DOHH2 (cell line): ENCODE measurements around the gene MYB.

Experiments used
- H3F3A ChIP-seq: fragments of 200-600 bp; sonication (generic), shearing (Covaris generic); 2 replicates; pipeline ENCODE4 v1.6.0; 2016; ENCODE audit warnings: antibody characterized with exemption, mild to moderate bottlenecking; ENCODE audit not compliant: control insufficient read depth, insufficient read depth
- H3K27ac ChIP-seq: fragments of 200-600 bp; sonication (generic); 2 replicates; pipeline ENCODE4 v1.5.1; 2014; ENCODE audit warnings: low read depth, mild to moderate bottlenecking, low read length, moderate library complexity
- H3K27me3 ChIP-seq: fragments of 200-600 bp; sonication (generic); 2 replicates; pipeline ENCODE4 v1.6.1; 2014; ENCODE audit warnings: mild to moderate bottlenecking, low read length, mixed read lengths; ENCODE audit not compliant: control insufficient read depth
- H3K36me3 ChIP-seq: fragments of 200-600 bp; sonication (generic); 2 replicates; pipeline ENCODE4 v1.6.1; 2014; ENCODE audit warnings: mild to moderate bottlenecking, low read length, moderate library complexity, mixed read lengths; ENCODE audit not compliant: control insufficient read depth
- H3K4me1 ChIP-seq: fragments of 200-600 bp; sonication (generic); 2 replicates; pipeline ENCODE4 v1.6.1; 2014; ENCODE audit warnings: mild to moderate bottlenecking, low read length, mixed read lengths; ENCODE audit not compliant: control insufficient read depth
- H3K4me2 ChIP-seq: fragments of 200-600 bp; sonication (generic); 2 replicates; pipeline ENCODE4 v1.6.0; 2014; ENCODE audit warnings: mild to moderate bottlenecking, low read length, moderate library complexity
- H3K4me3 ChIP-seq: fragments of 200-600 bp; sonication (generic); 2 replicates; pipeline ENCODE4 v1.5.1; 2014; ENCODE audit warnings: mild to moderate bottlenecking, low read length, mixed read lengths
- H3K79me2 ChIP-seq: fragments of 200-600 bp; sonication (generic); 2 replicates; pipeline ENCODE4 v1.6.1; 2014; ENCODE audit warnings: mild to moderate bottlenecking, low read length, mixed read lengths; ENCODE audit not compliant: control insufficient read depth
- H3K9me2 ChIP-seq: fragments of 200-600 bp; sonication (generic); replicated peaks from 2 replicates; pipeline ENCODE4 v1.6.1; 2014; ENCODE audit warnings: mild to moderate bottlenecking, low read length, mixed read lengths; ENCODE audit not compliant: control insufficient read depth
- H3K9me3 ChIP-seq: fragments of 200-600 bp; sonication (generic); 2 replicates; pipeline ENCODE4 v1.6.1; 2014; ENCODE audit warnings: antibody characterized with exemption, low read length, mixed read lengths; ENCODE audit not compliant: control insufficient read depth, insufficient read depth
- H4K20me1 ChIP-seq: fragments of 200-600 bp; sonication (generic); 2 replicates; pipeline ENCODE4 v1.6.0; 2014; ENCODE audit warnings: low read depth, mild to moderate bottlenecking, antibody characterized with exemption, low read length, moderate library complexity; ENCODE audit not compliant: control insufficient read depth, insufficient read depth
- CTCF ChIP-seq: fragments of 200-600 bp; sonication (generic); IDR thresholded peaks from one replicate; pipeline ENCODE4 v1.5.1; 2014; ENCODE audit warnings: antibody characterized with exemption, mild to moderate bottlenecking, low read depth, low read length; ENCODE audit not compliant: poor library complexity, severe bottlenecking
- EZH2phosphoT487 ChIP-seq: fragments of 200-600 bp; sonication (generic); IDR thresholded peaks from 2 replicates; pipeline ENCODE4 v1.6.1; 2017; ENCODE audit warnings: borderline replicate concordance, mild to moderate bottlenecking, antibody characterized with exemption, low read length, moderate library complexity, mixed read lengths

The MYB gene

GRCh38 chr6:135176058-135176457, 5.0 kb upstream of the MYB start:
- H4K20me1 ChIP-seq, result no peaks in the 10 kb centered on the region
- no peak for TF ChIP-seq EZH2phosphoT487
- no peak for TF ChIP-seq CTCF
- H3K79me2 ChIP-seq, result no peaks in the 10 kb centered on the region
- H3K36me3 ChIP-seq, result no peaks in the 10 kb centered on the region; the same call in 1 of the 2 replicates
- H3F3A ChIP-seq, result peaks cover 31% of the 10 kb centered on the region
- no peaks in the 10 kb centered on the region for H3K9me3 ChIP-seq
- peak overlapping the region; percentile 42; the same call in 1 of the 2 replicates for H3K4me3 ChIP-seq
- H3K9me2 ChIP-seq, result no peaks in the 10 kb centered on the region
- H3K27ac ChIP-seq, result peak overlapping the region; percentile 64
- peaks cover 47% of the 10 kb centered on the region for H3K4me1 ChIP-seq
- no peaks in the 10 kb centered on the region for H3K27me3 ChIP-seq
- H3K4me2 ChIP-seq, result peak overlapping the region; percentile 82

DNA sequence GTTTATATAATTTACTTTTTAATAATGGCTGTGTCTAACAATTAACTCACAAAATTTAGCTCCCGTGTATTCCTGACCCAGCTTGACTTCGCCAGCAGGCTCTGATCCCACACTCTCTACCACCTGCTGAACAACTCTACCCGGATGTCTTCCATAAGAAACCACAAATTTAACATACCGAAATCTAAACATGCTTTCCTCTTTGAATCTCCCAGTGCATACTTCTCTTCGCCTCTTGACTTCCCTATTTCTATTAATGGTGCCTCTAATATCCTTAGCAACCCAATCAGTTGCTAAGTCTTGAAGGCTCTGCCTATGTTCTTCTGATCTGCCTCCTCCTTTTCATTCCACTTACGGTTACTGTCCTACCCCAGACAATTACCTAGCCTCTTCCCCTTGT, 4.6 kb upstream of the MYB start:
- Histone ChIP-seq H3K27ac (peak overlapping the region; percentile 64), H3K27me3 (no peaks in the 10 kb centered on the region), H3K79me2 (peaks cover under 1% of the 10 kb centered on the region), H3K9me2 (no peaks in the 10 kb centered on the region), H3K9me3 (no peaks in the 10 kb centered on the region), H3K36me3 (no peaks in the 10 kb centered on the region; the same call in 1 of the 2 replicates), H4K20me1 (no peaks in the 10 kb centered on the region), H3K4me2 (peak overlapping the region; percentile 82), H3K4me3 (peak overlapping the region; percentile 43), H3K4me1 (peaks cover 47% of the 10 kb centered on the region), H3F3A (peaks cover 31% of the 10 kb centered on the region)
- TF ChIP-seq CTCF (no peak), EZH2phosphoT487 (no peak)

GRCh38 chr6:135179372-135179771, 1.7 kb upstream of the MYB start:
- Histone ChIP-seq H4K20me1 (no peaks in the 10 kb centered on the region), H3K79me2 (peaks cover 29% of the 10 kb centered on the region)

More at GRCh38 chr6:135179372-135179771, 1.7 kb upstream of the MYB start:
- no peaks in the 10 kb centered on the region for H3K27me3 ChIP-seq
- peak overlapping the region; percentile 91 for H3K27ac ChIP-seq
- H3F3A ChIP-seq, result peaks cover 38% of the 10 kb centered on the region
- H3K36me3 ChIP-seq, result peaks cover 12% of the 10 kb centered on the region
- TF ChIP-seq EZH2phosphoT487, result no peak
- TF ChIP-seq CTCF, result no peak
- H3K9me2 ChIP-seq, result no peaks in the 10 kb centered on the region
- peak overlapping the region; percentile 86 for H3K4me2 ChIP-seq
- H3K9me3 ChIP-seq, result no peaks in the 10 kb centered on the region
- peak overlapping the region; percentile 67 for H3K4me3 ChIP-seq
- H3K4me1 ChIP-seq, result peaks cover 59% of the 10 kb centered on the region
